NCI-H2029 (cell line): ENCODE results near the gene ZNF467.

Experiments used
- DNase-seq: peaks from one replicate; lab custom pipeline; 2025; lab: John Stamatoyannopoulos, UW

ZNF467 gene

DNA sequence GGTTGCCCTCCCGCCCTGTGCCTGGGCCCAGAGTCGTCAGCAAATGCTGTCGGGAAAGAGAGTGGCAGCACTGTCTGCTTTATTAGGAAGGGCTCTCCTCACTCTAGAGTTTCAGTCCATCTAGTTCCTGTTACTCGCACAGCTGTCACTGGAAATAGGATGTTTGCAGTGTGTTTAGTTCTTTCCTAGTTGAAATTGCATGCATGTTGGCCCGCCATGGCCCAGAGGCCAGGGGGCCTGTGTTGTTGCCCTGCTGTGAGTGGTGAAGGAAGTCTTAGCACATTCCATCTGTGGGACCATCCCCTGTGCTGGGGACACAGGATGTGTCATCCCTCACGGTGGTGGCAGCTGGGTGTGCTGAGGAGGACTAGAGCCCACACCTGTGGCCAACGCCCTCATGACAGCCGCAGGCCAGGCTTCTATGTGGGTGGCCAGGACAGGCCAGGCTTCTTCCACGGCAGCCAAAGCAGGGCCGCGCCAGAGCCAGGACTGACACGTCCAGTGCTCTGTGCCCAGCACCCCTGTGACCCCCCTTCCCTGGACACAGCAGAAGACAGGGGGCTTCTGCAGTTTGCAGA lies 45.4 kb downstream of the ZNF467 start:
- no peak for DNase-seq

DNA sequence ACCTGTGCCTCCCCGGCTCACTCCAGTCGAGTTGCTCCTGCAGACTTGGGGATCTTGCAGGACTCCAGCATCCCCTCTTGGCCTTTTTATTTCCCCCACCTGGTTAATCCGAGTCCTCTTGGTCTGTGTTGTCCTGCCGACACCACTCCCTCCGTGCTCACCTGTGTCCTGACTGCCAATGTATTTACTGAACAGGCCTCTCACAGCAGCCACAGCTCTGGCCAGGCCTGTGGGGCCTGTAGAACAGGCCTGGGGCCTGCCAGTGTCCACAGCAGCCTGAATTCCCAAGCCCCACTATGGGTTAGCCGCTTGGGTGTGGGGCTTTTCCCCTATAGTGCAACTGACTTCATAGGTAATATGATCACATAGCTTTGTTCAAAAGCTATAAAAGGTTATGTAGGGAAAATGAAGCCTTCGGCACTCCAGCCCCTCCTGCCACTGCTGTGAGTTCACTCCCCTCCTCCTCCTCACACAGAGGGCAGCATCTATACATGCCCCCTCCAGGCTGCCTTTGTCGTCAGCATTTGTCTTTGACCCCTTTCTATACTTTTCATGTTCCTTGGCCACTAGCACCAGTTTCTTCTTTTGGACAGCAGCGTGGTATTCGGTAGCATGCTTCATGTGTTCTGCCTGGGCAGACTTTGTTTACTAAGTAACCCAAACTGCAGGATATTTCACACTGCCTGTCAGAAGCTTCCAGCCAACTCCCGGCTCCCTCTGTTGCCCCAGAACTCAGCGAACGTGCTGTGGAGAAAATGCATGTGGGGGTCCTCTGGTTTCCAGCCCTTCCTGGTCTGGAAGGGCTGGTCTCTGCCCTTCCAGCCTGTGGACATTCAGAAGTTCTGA lies 46.1 kb downstream of the ZNF467 start:
- no peak for DNase-seq

DNA sequence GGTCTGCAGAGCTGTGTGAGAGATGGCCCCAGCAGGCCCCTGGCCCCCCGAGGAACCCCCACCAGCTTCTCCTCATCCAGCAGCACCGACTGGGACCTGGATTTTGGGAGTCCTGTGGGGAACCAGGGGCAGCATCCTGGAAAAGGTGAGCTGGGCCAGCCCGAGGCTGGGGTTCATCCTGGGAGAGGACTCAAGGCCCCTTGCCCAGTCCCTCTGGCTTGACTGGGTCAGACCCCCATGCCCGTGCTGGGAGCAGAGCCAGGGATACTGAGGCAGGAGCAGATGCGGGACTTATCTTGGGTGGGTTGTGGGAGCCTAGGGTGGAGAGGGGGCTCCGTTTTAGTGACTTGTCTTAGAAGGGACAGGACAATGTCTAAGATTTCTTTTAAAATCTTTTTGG lies 47.5 kb downstream of the ZNF467 start:
- DNase-seq = no peak

DNA sequence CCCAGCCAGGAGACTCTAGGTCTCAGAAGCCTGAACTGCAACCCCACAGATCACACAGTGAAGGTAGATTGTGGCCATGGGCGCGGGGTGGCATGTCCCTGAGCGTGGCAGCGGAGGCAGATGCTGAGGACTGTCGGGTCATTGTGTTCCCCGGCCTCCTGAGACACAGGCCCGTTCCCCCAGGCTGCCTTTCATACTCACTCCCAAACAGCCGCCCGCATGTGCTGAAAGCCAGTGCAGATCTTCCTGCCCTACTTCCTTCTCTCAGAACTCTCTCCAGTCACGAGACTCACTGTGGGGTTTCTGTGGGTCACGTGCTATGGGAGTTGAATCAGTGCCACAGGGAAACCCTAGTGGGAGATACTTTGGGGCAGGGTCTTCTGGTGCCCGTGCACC lies 48.0 kb downstream of the ZNF467 start:
- DNase-seq = no peak

DNA sequence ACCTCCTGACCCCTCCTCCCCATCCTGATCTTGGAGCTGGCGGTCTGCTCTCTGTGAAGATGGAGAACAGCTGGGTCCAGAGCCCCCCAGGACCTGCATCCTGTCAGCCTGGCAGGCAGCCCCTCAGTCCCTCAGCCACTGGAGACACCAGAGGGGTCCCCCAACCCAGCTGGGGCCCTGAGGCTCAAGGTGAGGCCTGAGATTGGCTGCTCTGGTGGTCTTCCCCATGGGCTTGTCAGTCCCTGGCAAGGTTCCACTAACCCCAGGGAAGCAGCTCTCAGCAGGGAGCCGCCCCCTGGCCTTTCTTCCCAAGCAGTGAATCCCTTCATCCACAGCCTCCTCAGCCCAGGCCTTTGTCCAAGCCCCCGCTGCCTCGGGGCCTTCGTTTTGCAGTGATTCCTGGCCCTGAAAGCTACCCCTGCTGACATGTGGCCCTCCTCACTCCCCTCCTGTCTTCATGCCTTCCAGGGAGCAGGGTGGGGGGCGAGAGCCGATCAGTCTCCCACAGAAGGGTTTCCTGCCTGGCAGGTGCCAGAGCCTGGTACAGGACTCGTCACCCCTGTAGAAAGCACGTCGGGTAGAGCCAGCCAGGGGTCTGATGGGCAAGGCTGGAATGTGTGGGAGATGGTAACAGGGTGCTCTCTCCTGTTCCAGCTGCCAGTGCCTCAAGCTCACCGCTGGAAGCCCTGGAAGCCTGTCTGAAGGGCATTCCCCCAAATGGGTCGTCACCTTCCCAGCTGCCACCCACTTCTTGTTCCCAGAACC lies 48.5 kb downstream of the ZNF467 start:
- DNase-seq = no peak

DNA sequence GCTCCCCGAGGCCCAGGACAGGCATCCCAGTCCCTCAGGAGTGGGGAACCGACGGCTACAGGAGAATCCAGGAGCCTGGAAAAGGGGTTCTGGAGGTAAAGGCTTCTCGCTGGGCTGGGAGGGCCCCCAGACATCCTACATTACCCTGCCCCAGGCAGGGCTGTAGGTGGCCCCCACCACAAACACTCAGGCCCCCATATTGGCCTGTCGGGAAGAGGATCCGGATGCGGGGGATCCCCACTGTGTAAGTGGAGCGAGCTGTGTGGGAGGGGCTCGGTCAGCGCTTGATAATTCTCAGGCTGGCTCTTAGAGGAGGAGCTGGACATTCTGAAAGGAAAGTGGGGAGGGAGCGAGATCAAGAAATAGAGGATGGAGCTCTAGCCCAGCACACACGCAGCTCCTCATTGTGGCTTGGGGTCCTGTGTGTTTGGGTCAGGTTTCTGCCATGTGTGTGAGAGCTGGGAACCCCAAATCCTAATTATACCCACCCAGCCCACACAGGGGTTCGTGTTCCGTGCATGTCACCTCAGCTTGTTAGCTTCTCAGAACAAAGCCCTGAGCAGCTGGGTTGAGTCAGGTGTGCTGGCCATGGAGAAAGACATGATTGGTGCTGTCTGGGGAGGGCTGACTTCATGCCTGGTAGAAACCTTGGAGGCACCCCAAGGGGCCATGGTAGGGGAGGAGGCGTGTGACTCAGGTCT lies 49.4 kb downstream of the ZNF467 start:
- DNase-seq = no peak

DNA sequence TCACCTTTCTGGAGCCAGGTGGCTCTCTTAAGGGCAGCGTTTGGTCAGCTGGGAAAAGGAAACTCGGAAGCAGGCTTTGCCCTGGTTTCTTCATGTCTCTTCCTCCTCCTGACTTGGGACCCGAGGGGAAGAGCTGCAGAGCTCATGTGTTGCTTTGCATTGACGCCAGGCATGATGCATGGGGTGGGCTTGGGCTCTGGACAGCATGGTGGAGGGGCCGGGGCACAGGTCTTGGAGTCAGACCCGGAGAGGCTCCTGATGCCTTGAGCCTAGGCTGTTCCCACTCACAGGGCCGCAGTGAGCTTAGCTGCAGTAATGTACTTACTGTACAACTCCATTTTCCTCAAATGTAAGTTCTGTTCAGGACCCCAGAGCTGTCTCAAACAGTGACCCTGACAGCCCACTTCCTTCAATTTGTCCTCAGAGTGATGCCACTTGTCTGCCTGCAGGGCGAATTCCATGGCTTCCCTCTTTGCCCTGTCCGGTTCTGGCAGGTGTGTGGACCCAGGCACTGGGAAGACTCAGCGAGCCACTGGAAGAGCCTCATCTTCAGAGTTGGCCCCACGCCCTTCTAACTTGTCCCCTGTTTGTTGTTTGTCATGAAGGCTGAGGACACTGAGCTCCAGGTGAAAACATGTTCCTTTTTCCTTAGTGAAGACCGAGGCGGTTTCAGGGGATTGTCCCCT lies 50.2 kb downstream of the ZNF467 start:
- DNase-seq = no peak

DNA sequence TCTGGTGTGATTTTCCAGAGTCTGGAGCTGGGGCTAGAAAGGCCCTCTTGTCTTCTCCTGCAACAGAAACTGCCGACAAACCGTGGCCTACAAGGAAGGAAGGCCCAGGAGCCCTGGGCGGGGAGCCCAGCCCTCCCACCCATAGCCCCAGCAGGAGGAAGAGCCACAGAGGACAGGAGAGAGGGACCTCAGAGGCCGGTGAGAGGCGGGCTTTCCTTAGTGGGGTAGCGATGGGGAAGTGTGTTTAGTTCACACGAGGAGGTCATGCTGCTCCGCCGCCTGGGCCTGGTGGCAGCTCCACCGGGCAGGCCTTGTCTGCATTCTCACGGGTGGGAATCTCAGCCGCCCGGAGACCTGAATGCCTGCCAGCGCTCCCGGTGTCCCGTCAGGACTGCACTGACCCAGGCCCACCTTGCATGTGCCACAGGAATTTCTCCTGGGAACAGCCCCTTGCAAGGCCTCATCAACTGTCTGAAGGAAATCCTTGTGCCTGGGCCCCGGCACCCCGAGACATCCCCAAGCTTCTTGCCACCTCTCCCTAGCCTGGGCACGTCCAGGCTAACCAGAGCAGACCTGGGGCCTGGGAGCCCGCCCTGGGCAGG lies 50.9 kb downstream of the ZNF467 start:
- DNase-seq = no peak

DNA sequence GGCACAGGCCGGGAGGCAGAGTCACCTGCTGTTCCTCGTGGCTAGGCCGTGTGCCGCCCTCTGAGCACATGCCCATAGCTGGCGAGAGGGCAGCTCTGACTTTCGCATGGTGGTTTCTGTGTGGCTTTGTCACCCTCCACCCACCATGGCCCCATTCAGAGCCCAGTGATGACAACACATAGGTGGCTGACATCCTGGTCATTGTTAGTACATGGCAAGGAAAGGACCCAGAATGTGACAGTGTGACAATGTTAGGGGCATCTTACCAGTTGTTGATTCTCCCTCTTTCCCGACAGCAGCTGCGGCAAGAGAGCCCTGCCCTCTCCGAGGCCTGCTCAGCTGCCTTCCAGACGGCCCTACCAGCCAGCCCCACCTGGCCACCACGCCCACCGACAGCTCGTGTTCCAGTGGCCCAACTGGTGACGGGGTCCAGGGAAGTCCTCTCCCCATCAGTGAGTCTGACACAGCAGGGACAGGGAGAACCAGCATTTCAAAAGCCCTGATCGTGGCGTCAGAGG lies 52.2 kb downstream of the ZNF467 start:
- no peak for DNase-seq

DNA sequence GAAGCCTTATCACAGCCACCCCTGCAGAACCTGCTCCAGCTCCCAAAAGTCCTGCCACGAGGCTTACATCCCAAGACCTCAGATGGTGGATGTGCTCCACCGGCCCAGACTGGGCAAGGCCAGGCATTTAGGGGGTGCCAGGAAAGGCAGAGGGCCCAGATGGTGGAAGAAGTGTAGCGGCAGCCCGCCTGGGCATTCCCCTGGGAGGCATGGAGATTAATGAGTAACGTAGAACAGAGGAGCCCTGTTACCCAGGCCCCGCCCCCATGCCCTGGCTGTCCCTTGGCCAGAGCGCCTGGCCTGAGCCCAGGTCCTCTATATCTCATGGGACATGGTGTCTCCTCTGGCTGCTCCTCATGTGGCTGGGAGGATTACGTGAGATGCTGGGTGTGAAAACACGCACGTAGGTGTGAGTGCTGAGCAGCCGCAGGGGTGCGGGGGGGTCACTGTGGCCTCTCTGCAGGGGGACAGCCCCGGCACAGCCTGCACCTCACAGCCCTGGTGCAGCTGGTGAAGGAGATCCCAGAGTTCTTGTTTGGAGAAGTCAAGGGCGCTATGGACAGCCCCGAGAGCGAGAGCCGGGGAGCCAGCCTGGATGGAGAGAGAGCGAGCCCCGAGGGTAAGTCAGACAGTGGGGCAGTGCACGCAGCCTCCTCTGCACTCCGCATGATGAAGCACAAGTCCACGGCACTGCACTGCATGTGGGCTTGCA lies 52.9 kb downstream of the ZNF467 start:
- no peak for DNase-seq

DNA sequence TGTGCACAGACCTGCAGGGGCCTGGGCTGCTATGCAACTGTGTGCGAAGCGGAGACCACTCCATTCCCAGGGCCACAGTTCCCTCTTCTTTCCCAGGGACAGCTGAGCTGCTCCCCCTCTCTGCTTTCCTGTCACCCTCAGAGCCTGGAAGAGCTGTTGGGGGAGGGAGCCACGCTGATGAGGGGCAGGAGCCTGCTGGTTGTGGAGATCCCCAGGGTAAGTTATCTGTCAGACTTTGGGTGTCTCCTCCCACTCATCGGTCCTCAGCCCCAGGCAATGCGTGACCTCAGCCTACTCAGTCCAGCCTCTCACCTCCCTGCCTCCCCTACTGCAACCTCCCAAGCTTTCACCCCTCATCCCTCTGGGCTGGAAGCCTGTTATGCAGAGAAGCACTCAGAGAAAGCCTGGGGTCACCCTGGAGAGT lies 53.5 kb downstream of the ZNF467 start:
- no peak for DNase-seq

DNA sequence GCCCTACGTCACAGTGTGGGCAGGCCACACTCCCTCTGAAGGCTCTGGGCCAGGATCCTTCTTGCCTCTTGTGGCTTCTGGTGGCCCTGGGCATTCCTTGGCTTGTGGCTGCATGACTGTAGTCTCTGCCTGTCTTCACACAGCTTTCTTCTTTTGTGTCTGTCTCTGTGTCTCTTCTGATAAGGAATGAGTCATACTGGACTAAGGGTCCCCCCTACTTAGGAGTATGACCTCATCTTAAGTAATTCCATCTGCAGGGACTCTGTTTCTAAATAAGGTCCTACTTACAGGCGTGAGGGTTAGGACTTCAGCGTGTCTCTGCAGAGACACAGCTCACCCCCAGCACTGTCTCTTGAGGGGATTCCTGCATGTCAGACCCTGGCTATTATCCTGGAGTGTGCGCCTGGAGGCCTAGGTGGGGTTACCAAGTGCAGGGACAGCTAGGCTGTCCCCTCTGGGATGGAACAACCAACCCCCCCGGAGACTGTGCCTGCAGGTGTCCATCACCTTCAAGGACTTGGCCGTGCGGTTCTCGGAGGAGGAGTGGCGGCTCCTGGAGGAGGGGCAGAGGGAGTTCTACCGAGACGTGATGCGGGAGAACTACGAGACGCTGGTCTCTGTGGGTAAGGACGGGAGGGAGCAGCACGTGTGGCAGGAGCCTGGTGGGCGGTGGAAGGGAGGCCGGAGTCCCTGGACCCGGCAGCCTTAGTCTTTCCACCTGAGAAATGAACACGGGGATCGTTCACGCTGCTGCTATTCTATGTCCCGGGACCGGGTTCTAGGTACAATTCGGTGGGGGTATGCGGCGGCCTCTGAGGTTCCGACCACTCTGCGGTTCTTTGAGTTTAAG lies 54.1 kb downstream of the ZNF467 start:
- DNase-seq = no peak

DNA sequence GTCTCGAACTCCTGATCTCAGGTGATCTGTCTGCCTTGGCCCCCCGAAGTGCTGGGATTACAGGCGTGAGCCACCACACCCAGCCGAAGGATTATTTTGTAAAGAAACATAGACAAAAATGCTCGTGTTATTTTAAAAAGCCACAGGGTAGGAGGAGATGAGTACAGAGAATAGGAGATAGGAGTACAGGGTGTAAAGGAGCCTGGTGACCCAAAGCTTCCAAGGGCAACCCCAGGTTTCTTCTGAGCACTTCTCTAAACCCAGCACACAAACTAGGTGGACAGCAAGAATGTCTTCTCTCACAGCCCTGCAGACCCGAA lies 54.7 kb downstream of the ZNF467 start:
- DNase-seq = no peak

DNA sequence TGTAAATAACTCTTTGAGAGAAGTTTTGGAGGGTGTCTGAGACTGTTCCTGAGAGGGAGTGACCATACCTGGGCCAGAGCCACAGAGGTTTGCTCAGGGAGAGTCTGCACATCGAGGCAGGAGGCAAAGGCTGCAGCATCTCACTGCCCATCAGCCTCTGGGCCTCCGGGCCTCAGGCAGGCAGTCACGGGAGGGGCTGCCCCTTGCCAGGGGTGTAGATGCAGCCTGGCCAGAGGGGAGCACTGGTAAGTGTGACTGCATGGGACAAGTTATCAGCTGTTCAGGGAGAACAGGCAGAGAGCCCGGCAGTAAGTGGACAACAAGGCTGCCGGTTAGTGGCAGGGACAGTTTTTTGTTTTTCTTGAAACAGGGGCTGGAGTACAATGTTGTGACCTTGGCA lies 55.9 kb downstream of the ZNF467 start:
- no peak for DNase-seq

DNA sequence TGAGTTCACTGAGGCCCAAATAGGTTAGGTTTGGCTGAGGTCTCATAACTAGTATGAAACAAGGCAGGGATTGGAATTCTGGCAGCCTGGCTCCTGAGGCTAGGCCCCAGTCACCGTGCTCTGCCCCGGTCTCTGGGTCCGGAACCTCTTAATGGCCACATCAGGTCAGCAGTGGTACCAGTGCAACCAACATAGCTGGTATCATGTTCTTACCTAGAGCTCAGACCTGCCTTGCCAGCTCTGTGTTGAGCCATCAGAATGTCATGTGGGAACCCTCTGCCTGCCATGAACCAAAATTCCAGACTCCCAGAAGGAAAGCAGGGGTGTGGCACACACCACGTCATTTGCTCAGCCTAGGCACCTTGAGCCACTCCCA lies 56.5 kb downstream of the ZNF467 start:
- DNase-seq = no peak

DNA sequence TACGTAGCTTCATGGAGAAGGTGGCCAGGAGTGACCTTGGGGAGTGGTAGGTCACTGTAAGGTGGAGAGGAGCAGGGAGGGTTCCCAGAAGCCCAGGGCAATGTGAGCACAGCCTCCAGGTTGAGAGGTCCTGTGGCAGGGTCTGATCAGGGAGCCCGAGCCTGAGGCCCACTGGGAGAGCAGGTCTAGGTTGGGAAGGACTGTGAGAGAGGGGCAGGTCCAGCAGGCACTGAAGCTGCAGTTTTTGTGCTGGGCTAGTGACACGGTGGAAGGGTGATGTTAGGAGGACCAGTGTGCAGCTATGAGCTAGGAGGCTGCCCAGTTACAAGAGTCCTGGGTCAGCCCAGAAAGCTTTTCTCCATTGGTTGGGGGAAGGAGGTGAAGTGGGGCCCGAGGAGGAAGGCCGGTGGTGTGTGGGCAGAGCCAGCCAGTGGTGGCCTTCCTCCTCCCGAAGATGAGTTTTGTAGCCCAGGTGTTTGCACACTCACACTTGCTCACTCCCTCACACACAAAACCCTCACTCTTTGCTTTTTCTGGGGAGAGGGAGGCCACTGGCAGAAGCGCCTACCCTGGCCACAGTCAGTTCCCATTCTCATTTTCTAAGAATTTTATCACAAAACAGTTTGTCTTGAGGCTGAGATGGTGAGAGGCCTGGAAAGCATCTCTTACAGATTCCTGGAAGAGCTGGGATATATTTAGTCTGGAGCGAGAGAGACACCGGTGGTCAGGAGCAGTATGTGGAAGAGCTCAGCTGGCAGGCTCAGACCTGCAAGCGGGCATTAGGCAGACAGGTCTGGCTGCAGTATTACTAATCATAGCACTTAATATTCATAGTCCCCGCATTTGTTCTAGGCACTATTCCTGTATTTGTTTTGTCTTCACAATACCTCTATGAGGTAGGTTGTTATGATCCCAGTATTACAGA lies 57.1 kb downstream of the ZNF467 start:
- no peak for DNase-seq

DNA sequence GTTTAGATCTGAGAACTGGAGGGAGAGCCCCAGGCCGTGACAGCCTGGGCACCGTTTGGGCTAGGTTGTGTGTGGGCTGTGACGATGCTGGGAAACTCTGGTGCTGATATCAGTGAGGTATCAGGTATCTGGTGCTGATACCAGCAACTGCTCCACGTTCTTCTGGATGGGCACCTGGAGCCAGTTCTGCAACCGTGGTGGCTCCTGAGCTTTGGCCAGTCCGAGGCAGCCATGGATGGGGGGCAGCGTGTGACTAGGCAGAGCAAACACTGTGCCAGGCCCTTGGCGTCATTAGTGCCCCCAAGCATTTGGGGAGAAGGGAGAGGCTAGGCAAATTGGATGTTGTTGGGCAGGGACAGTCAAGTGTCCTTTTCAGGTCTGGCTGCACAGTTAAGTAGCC lies 57.9 kb downstream of the ZNF467 start:
- DNase-seq = no peak

DNA sequence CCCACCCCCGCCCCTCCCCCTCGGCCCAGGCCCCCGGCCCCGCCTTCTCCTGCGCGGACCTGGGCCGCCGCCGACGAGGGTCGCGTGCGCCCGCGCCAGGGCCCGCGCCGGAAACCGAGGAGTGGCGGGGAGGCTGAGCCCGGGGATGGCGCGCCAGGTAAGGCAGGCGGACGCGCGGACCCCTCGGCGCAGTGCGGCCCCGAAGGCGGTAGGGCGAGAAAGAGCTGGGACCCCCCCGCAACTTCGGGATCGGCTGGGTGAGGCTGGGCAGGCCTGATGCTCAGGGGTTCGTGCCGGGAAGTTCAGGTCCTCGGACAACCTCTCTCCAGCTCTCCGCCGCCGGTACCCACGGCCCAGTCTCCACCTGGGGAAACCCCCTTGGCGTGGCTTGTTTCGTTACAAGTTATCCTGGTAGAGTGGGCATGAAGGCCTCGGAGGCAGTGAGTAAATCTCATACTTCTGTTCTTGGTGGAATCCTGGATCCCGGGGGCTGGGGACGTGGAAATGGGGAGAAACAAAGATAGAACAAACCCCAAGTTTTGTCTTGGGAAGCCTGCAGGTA lies 58.4 kb downstream of the ZNF467 start:
- no peak for DNase-seq
